OCI-LY7 (cell line): Measurements from ENCODE around the gene NAALADL2. TPM values are rescaled to one million over a fixed set of nuclear protein-coding genes. Genes with fewer than 3 reads are reported as not detected.

Experiments used
- BruUV-seq: library from RNA; stranded (reverse); fragments of 400-500 nt; replicated peaks from 2 replicates; lab custom pipeline; 2021; lab: Mats Ljungman, UMichigan
- CTCF ChIA-PET: fragments of 300-600 bp; sonication (Branson Sonifier 250); formaldehyde crosslinking; loops from one replicate; lab custom pipeline; 2022; ENCODE audit warnings: antibody characterized with exemption; ENCODE audit not compliant: unreplicated experiment; lab: Charles Lee
- POLR2A ChIA-PET: fragments of 300-600 bp; sonication (Branson Sonifier 250); formaldehyde crosslinking; loops from one replicate; lab custom pipeline; 2022; ENCODE audit warnings: antibody characterized with exemption; lab: Charles Lee
- DNase-seq: peaks from one replicate; pipeline ENCODE4 v3.0.0-alpha.2; 2015; ENCODE audit warnings: low spot score
- H2AFZ ChIP-seq: fragments of 200-600 bp; sonication (generic), shearing (Covaris generic); 2 replicates; pipeline ENCODE4 v1.6.1; 2014; ENCODE audit warnings: mild to moderate bottlenecking, antibody characterized with exemption, low read length, moderate library complexity
- H3K27ac ChIP-seq: fragments of 200-600 bp; sonication (generic); 2 replicates; pipeline ENCODE4 v1.5.1; 2014; ENCODE audit warnings: mixed run types, low read depth, mild to moderate bottlenecking, moderate library complexity, low read length, inconsistent platforms; ENCODE audit not compliant: poor library complexity, severe bottlenecking
- H3K36me3 ChIP-seq: fragments of 200-600 bp; sonication (generic); 2 replicates; pipeline ENCODE4 v1.6.1; 2014; ENCODE audit warnings: mild to moderate bottlenecking, antibody characterized with exemption, low read length, moderate library complexity, mixed read lengths; ENCODE audit not compliant: insufficient read depth
- H3K4me1 ChIP-seq: fragments of 200-600 bp; sonication (generic); 2 replicates; pipeline ENCODE4 v1.5.1; 2014; ENCODE audit warnings: mild to moderate bottlenecking, low read length; ENCODE audit not compliant: insufficient read depth, poor library complexity, severe bottlenecking
- H3K4me2 ChIP-seq: fragments of 200-600 bp; sonication (generic); 2 replicates; pipeline ENCODE4 v1.6.1; 2014; ENCODE audit warnings: mild to moderate bottlenecking, low read length
- H3K4me3 ChIP-seq: fragments of 200-600 bp; sonication (generic); 2 replicates; pipeline ENCODE4 v1.5.1; 2014; ENCODE audit warnings: mild to moderate bottlenecking, low read depth, low read length; ENCODE audit not compliant: poor library complexity, severe bottlenecking
- H3K79me2 ChIP-seq: fragments of 200-600 bp; sonication (generic); 2 replicates; pipeline ENCODE4 v1.6.1; 2016; ENCODE audit warnings: low read depth, mild to moderate bottlenecking, low read length, moderate library complexity, mixed read lengths; ENCODE audit not compliant: insufficient read depth
- H3K9me2 ChIP-seq: fragments of 200-600 bp; sonication (generic); 2 replicates; pipeline ENCODE4 v1.6.1; 2016; ENCODE audit warnings: mild to moderate bottlenecking, low read length, mixed read lengths; ENCODE audit not compliant: insufficient read depth
- H3K9me3 ChIP-seq: fragments of 200-600 bp; sonication (generic); 2 replicates; pipeline ENCODE4 v1.6.1; 2014; ENCODE audit warnings: mild to moderate bottlenecking, mixed run types, low read length, mixed read lengths
- H4K20me1 ChIP-seq: fragments of 200-600 bp; sonication (generic); 2 replicates; pipeline ENCODE4 v1.6.1; 2014; ENCODE audit warnings: mild to moderate bottlenecking, antibody characterized with exemption, low read length, moderate library complexity, mixed read lengths; ENCODE audit not compliant: insufficient read depth
- CTCF ChIP-seq: fragments of 200-600 bp; sonication (generic); conservative IDR thresholded peaks from 2 replicates; pipeline ENCODE4 v1.5.1; 2014; ENCODE audit warnings: mild to moderate bottlenecking, antibody characterized with exemption, low read length, moderate library complexity, mixed read lengths
- EZH2phosphoT487 ChIP-seq: fragments of 200-600 bp; sonication (generic); IDR thresholded peaks from 2 replicates; pipeline ENCODE4 v1.6.1; 2018; ENCODE audit warnings: low read depth, borderline replicate concordance, mild to moderate bottlenecking, mixed run types, antibody characterized with exemption, low read length, moderate library complexity, mixed read lengths
- intact Hi-C: fragments of 100-400 bp; cut with micrococcal nuclease; formaldehyde crosslinking; loops from one replicate; pipeline ENCODE4 v1.10.0; 2022; ENCODE audit not compliant: unreplicated experiment
- total RNA-seq, 2 experiments: library from RNA; depleted of rRNA in 1 of 2; stranded (reverse); fragments of >200 nt in 1 of 2; shearing (Covaris generic) in 1 of 2; gene quantifications; 2 replicates each; pipeline ENCODE4 v1.2.3, GENCODE V29; 2014 to 2022

The NAALADL2 gene
- total RNA-seq, 2 experiments from 2014 or later = 0.25 to 0.70 TPM

GRCh38 chr3:174812172-174812862, 46.8 kb upstream of the NAALADL2 start:
- H3K9me2 ChIP-seq = no peaks in the 10 kb centered on the region
- no peaks in the 10 kb centered on the region for H3K79me2 ChIP-seq
- no peak overlapping the region for H2AFZ ChIP-seq
- CTCF ChIA-PET = no interaction called here
- H4K20me1 ChIP-seq = no peaks in the 10 kb centered on the region
- H3K36me3 ChIP-seq = no peaks in the 10 kb centered on the region
- no peaks in the 10 kb centered on the region for H3K9me3 ChIP-seq
- H3K27ac ChIP-seq = no peak overlapping the region
- no peak overlapping the region for H3K4me2 ChIP-seq
- POLR2A ChIA-PET = interaction anchor here (1.2 kb wide), 1 partner anchor 30 kb away, joined by 3 read pairs; no protein-coding TSS in a partner anchor
- no TSS peak for BruUV-seq
- no peaks in the 10 kb centered on the region for H3K4me1 ChIP-seq
- H3K4me3 ChIP-seq = no peak overlapping the region
- no peak for DNase-seq
- intact Hi-C loops = no loop called here
- no peak for TF ChIP-seq EZH2phosphoT487
- no peak for TF ChIP-seq CTCF

- no peak for DNase-seq
- H3K9me3 ChIP-seq = no peaks in the 10 kb centered on the region
- H3K9me2 ChIP-seq = no peaks in the 10 kb centered on the region
- TF ChIP-seq CTCF (no peak), EZH2phosphoT487 (no peak)
- no peak overlapping the region for H3K4me3 ChIP-seq
- ChIA-PET POLR2A (interaction anchor here (0.7 kb wide), 1 partner anchor 154 kb away, joined by 3 read pairs; no protein-coding TSS in a partner anchor), CTCF (no interaction called here)
- no peak overlapping the region for H2AFZ ChIP-seq
- intact Hi-C loops = no loop called here
- BruUV-seq = no TSS peak
- no peaks in the 10 kb centered on the region for H4K20me1 ChIP-seq
- H3K36me3 ChIP-seq = no peaks in the 10 kb centered on the region
- H3K4me2 ChIP-seq = no peak overlapping the region
- no peaks in the 10 kb centered on the region for H3K4me1 ChIP-seq
- no peaks in the 10 kb centered on the region for H3K79me2 ChIP-seq
- H3K27ac ChIP-seq = no peak overlapping the region
Observed at GRCh38 chr3:174815750-174816149, 43.4 kb upstream of the NAALADL2 start.

- ChIA-PET POLR2A (no interaction called here), CTCF (no interaction called here)
- Histone ChIP-seq H3K4me1 (no peaks in the 10 kb centered on the region), H3K36me3 (no peaks in the 10 kb centered on the region), H3K4me2 (no peak overlapping the region), H2AFZ (no peak overlapping the region), H4K20me1 (no peaks in the 10 kb centered on the region), H3K79me2 (no peaks in the 10 kb centered on the region), H3K9me3 (no peaks in the 10 kb centered on the region), H3K4me3 (no peak overlapping the region), H3K27ac (no peak overlapping the region), H3K9me2 (no peaks in the 10 kb centered on the region)
- no TSS peak for BruUV-seq
- DNase-seq = no peak
- intact Hi-C loops = no loop called here
- TF ChIP-seq CTCF = no peak
- no peak for TF ChIP-seq EZH2phosphoT487
Observed at GRCh38 chr3:174820885-174821284, 38.2 kb upstream of the NAALADL2 start.
